Stimulated activated CD8-positive, alpha-beta memory T cell treated with anti-CD3 and anti-CD28 coated beads, Interleukin-4, amount 100 ng/mL, for 48 hours (primary cell): ENCODE measurements around the gene NAAA.
"Not testable (repeated sequence)": the region's sequence is repeated elsewhere in the genome, so short reads cannot be mapped to it uniquely, and the experiment has no call there.

Source experiments
- DNase-seq: peaks from one replicate; pipeline ENCODE4 v3.0.0-alpha.2; 2020

Gene NAAA

DNA sequence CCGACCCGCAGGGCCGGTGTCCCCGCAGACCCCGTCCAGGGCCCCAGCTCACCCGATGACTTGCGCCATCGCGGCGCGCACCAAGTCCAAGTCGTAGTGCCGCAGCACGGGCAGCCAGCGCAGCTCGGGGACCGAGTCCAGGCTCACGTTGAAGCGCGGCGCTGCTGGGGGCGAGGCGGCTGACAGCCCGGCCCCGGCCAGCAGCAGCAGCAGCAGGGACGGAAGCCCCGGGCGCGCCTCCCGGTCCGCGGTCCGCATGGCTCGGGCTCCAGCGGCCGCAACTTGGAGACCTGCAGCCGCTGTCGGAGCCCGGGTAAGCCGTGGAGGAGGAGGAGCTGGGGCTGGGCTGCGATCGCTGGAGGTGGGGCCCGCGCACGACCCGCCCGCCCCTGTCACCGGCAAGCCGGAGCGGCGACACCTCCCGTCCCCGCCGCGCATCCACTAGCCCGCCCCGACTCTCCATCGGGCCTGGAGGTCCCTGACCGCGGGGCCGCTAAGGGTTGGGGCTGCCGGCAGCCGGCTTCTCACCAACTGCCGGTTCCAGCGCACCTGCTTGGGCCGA, at the start of gene NAAA:
Gene NAAA (minus strand): TSS at position 322 of the 562 bp plus-strand sequence. CDS start 64 bp downstream, at position 258.
- DNase-seq, result peak; percentile 85

DNA sequence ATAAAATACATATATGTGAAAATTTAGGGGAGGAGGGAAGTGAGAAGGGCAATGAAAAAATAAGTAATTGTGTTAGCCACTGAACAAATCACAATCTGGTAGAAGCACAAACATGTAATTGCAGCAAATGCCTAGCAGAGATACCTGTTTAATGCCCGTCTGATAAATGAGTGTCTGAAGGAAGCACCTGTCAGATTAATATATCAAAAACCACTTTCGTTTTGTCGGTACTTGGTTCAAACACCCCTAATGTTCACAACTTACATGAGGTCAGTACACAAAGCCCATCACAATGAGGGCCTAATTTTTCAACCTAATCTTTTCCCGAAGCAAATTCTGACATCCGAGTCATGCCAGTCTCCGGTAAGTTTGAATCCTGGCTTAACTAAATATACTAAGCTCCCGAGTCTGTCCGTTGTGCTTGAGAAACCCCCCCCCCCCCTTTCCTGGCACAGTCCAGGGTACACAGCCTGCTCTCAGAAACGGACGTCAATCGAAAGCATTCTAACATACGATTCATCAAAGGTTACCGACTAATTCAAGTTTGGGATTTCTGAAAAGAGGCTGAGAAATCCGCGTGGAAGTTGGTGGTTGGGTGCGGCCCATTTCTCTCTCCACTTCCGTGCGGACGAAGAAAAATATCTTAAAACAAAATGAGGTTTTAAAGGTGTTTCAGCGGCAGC, 49.2 kb upstream of the NAAA start:
- no peak for DNase-seq

DNA sequence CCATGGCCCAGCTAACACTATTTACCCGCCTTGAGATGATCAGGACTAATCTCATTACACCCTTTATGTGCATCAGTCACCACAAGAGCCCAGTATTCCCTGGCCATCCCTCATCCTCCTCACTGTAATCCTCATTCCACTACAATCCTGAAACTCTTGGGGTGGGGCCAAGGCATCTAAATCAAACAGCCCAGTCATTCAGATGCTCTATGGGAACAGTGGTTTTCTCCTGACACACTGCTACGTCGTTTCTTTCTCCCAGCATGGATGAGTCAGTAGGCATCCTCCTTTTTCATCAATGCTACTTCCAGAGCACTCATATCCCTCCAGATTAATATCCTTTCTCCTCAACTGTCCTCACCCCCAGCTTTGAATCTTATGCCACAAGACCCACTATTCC, 44.3 kb upstream of the NAAA start:
- no peak for DNase-seq

DNA sequence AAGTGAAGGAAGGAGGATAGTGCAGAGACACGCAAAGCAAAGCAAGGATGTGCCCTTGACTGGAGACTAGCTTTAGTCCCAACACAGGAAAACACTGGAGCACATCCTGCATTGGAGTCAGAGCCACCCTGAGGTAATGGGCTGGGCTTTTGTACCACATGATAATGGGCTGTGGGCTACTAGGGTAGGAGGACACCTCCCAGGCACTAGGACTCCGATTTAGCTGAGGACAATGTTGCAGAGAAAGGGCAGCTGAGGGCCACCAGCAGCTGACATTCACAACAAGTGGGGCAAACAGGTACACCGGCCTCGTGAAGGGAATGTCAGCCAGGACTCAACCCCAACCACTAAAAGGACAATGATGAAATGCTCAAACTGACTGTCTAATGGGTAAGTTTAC, 39.8 kb upstream of the NAAA start:
- no peak for DNase-seq

DNA sequence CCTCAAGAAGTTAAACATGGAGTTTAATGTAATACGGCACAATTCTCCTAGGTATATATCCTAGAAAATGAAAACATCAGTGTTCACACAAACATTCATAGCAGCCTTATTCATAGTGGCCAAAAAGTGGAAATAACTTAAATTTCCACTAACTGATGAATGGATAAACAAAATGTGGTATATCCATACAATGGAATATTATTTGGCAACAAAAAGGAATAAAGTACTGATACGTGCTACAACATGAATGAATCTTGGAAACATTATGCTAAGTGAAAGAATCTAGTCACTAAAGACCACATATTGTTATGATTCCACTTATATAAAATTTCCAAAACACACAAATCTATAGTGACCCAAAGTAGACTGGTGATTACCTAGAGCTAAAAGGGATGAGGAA, 35.4 kb upstream of the NAAA start:
- no peak for DNase-seq

DNA sequence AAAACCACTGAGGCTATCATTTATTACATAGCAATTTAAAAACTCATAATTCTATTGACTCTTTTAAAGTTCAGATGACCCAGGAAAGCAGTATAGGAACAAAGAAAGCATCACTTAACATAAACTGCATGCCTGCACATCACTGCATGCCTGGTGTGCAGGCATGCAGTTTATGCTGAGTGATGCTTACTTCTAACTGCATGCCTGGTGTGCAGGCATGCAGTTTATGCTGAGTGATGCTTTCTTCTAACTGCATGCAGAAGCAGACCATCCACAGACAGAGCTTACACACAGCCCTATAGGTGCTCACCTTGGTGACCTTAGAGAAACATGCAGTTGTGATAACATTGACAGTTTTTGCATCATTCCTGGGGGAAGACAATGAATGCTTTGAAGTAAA, 33.0 kb upstream of the NAAA start:
- no peak for DNase-seq

DNA sequence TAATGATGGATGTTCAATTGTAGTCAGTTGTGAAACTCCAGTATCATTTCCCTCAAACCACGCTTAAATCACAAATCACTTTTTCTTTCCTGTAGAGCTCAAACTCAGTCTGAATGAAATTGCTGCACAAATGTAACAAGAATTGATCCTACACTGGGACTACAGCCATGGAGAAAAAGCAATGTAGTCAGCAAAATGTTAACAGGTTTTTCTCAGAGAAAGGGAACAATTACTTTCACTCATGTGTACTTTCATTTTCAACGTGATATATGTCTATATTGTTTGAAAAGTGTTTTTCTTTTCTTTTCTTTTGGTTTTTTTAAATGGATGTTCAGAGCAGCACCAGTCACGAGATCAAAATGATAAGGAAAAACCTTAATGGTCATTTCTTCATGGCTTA, 27.3 kb upstream of the NAAA start:
- no peak for DNase-seq

DNA sequence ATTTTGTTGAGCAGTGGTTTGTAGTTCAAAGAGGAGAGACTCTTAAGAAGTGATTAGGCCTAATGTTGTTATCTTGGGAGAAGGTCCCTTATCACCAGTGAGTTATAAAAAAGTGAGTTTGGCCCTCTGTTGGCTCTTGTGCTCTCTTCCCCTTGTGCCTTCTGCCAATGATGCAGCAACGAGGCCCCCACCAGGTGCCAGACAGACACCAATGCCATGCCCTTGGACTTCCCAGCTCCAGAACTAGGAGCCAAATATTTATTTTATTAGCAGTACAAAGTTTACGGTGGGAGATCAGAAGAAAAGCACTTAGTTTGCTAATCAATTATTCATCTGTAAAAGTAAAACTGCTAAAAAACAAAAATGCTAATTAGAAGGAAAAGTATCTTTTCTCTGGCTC, 22.7 kb upstream of the NAAA start:
- DNase-seq, result no peak

DNA sequence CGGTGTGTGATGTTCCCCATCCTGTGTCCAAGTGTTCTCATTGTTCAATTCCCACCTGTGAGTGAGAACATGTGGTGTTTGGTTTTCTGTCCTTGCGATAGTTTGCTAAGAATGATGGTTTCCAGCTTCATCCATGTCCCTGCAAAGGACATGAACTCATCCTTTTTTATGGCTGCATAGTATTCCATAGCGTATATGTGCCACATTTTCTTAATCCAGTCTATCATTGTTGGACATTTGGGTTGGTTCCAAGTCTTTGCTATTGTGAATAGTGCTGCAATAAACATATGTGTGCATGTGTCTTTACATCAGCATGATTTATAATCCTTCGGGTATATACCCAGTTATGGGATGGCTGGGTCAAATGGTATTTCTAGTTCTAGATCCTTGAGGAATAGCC, 21.3 kb upstream of the NAAA start:
- not testable (repeated sequence) for DNase-seq

DNA sequence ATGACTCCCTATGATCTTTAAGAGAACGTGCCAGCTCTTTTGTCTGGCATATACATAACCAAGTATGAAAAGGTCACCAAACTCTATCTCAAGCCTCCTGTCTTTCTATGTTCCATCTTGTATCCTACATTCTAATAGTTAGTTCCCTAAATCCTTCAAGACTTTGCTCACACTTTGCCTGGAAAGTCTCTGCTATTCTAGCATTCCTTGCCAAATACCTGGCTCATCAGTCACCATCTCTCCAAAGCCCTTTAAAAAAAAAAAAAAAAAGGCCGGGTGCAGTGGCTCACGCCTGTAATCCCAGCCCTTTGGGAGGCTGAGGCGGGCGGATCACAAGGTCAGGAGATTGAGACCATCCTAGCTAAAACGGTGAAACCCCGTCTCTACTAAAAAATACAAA, 17.7 kb upstream of the NAAA start:
- not testable (repeated sequence) for DNase-seq

DNA sequence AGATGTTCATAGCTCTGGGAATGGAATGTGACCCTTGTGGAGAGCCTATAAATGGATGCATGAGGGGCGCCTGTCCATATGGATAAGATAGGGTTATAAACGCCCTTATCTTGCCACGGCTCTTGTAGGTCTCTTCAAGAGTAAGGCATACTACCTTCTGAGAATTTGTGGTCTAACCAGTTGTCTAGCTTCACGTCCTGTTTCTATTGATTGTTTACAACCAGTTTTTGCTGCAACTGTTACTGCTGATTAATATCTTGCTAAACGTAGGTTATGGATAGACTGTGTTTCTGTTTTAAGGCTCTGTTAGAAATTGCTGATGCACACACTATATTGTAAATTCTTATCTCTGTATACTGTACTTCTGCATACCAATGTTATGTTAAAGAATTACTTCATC, 14.0 kb upstream of the NAAA start:
- not testable (repeated sequence) for DNase-seq

DNA sequence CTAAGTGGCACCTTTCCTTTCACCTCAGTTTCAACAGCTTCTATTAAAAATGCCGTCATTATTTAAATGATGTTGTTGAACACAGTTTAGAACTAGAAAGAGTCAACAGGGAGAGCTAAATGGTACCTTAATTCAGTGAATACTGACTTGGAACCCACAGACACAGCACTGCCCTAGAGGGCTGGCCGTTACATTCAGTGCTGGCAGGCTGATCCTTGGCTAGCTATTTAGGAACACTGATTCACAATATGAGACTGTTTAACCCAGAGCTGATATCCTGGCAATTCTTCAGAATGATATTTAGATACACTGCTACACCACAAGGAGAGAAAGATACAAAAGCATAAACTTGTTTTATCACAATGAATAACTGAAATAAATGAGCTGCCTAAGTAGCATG, 12.7 kb upstream of the NAAA start:
- DNase-seq, result no peak

DNA sequence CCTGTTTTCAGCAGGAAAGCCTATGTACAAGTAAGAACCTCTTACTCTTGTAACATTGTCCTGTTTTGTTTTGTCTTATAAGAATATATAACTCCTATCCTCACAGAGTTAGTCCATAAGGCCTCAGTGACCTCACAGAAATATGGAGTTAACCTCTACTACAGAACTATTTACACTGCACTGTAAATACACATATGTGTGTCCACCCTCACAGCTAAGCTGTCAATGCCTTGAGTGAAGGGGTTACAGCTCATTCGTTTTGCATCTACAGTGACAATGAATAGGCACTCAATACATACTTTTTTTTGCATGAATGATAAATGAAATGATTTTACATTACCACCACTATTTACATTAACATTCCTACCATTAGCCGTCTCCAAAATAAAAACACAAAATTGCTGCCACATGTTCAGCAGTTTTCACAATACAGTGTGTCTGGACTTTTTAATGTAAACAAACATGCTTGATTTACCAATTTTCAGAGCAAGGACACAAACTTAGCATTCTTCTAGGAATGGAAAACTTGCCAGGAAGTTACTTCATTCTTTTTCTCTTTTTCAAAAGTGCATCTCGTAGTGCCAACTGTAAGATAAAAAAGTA, 9.5 kb upstream of the NAAA start:
- no peak for DNase-seq

DNA sequence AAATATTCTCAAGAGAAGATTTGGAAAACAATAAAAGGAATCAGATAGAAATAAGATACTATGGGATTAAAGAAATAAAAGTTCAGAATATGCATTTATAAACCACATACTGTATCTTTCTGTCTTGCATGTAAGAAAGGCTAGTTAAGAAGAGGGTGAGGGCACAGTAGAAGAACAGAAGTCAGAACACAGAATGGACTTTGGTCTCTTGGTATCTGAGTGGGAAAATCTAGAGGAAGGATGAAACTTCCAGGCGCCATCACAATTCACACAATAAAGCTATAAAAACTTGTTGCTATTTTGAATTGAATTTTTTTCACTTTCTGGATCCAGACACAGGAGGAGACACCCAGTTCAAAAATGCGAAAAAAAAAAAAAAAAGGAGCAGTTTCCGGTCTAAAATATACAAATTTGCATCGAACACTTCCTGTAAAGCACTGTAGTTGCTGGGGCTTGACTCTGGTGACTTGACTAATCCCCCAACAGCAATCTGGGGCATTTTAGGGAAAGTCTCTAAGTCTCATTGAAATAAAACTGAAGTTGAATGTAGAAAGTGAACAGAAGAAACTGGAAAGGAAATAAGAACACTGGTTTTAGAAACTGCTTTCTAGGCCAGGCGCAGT, 8.1 kb upstream of the NAAA start:
- no peak for DNase-seq

DNA sequence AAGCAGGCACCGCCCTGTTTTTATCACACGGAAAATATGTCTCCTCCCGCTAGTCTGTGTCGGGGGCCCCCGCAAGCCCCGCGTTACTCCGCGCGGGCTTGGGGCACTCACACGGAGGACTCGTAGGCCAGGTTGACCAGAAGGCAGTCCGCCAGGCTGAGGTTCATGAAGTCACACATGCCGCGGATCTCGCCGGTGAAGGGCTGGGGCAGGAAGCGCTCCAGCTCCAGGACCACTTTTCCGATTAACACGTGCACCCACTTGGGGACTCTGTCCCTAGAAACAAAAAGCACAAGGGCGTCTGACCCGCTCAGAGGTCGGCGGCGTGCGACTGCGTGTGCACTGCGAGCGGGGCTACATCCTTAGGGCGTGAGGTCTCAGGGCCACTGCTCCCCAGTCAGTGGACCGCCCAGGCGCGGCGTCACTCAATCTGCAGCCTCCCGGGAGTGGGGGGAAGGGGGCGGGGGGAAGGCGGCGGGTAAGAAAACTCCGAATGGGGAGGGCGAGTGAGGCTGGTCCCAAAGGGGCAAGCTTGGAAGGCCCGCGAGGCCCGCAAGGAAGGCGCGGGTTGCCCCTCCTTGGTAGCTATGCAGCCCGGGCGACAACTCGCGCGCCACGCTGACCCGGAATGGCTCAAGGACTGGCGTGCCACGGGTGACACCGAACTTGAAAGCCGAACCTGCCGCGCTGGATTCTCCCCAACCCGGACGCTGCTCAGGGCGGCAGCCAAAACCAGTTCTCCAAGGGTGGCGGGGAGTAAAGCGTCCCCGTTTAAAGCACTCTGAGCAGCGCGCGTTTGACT, 722 bp downstream of the NAAA start:
- DNase-seq, result peak; percentile 83

DNA sequence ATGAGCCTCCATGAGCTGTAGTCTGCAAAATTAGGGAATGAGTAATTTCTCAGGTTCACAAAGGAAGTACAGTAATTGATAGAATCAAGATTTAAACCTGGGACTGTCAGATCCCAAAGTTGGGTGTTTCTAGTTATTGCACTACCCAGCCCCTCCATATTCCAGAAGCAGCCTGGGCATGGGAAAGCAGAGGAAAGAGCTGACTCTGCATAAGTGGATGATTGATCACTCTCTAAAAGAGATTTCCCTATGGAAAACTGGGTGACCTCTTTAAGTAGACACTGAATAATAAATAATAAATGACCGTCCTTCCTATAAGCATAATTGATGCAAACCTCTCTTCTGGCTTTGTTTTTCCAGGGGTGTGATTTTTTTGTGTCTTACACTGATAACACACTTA, 5.2 kb downstream of the NAAA start:
- no peak for DNase-seq

DNA sequence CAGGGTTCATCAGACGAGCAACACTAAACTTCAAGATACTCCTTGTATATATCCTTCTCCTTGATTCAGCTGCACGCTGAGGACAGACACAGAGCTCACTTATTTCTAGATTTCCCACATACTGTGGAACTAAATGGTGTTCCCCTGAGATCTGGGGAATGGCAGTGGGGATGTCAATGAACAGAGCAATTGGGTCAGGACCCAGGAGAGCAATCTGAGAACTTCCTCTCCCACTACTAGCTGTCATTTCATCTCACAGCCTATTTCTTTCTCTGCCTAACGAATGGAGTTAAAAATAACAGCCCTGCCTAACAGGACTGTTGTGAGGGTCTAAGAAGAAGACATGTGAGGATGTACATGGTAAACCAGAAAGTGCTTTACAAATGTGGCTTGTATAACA, 10.7 kb downstream of the NAAA start:
- DNase-seq, result no peak

DNA sequence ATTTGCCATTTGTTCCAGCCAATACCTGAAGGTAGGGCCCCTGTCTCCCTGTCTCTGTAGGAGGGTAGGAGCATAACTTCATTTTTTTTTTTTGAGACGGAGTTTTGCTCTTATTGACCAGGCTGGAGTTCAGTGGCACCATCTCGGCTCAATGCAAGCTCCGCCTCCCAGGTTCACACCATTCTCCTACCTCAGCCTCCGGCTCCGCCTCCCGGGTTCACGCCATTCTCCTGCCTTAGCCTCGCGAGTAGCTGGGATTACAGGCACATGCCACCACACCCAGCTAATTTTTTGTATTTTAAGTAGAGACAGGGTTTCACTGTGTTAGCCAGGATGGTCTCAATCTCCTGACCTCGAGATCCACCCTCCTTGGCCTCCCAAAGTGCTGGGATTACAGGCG, 15.9 kb downstream of the NAAA start:
- DNase-seq, result not testable (repeated sequence)

DNA sequence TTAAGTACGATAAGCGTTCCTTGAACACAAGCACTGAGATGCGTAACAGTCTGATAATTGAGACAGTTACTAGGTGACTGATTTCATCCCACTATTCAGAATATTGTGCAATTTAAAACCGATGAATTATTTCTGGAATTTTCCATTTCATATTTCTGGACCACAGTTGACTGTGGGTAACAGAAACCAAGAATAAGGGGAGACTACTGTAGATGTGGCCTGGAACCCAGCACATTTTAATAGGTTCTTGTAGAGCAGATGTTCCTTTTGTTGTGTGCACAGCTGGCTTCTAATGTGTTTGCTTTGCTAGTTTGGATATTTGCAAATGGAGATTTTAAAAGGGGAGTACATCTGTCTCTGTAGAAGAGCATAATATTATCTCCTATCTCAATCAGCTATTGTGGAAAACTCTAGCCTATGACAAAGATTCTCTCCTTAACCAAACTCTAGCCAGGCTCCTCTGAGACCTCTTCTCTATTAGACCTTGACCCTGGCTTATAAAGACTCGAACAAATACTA, 16.4 kb downstream of the NAAA start:
- DNase-seq, result no peak

DNA sequence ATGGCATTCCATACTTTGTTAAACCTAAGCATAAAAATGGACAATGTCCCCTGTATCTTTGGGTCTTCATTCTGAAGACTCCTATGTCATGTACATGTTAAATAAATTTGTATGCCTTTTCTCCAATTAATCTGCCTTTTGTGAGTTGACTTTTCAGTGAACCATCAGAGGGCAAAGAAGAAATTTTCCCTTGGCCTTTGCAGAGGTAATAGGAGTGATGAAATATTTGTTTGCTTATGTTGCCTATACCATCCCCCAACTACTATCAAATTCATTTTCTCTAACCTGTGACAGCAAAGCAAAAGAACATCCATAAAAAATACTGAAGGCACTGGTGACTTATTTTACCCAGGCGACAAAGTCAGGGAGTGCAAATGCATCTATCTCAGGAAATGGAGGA, 18.2 kb downstream of the NAAA start:
- no peak for DNase-seq

DNA sequence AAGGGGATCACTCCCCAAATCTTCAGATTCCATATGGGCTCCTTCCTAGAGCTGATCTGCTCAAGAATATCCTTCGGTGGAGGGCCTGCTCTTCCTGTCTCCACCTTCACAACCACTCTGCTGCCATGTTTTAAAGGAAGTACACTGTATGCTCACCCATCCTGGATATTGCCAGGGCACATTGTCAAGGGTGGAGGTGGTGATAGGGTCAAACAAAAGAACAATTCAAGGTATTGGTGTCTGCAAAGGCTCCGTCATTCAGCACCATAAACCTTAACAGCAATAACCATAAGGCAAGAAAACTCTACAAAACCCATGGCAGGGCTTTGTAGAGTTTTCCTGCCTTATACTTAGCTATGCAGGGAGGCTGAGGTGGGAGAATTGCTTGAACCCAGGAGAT, 18.9 kb downstream of the NAAA start:
- DNase-seq, result no peak

DNA sequence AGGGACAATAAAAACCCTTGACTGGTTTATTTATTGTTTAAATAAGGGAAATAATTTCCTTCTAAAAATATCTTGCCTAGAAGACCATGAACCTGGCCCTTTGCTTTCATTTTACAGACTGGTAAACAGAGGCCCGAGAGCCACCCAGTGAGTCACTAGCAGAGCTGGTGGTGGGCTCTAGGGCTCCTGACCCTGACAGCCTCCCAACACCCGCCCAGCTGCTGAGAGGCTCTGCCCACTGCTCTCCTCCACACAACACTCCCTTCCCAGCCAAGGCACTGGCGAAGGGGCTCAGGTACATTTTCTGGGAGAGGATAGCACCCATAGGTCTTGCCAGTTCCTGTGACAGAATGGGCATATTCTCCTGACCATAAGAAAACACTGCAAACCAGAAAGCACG, 20.5 kb downstream of the NAAA start:
- no peak for DNase-seq

DNA sequence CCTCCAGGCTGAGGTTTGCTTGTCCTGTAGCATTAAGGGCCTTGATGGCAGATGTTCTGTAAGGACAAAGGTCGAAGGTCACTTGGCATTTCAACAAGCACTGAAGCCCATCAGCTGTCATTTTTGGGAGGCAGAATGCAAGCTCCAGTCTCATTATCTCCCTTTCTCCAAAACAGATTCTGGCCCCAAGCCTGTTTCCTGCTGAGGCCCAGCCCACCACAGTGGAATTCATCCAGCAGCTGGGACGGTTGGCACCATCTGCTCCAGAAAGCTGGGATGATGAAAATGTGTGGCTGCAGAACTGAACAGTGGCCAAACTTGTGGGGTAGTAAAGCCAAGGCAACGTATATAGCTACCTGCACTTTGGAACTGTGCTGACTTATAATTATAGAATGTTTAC, 20.9 kb downstream of the NAAA start:
- DNase-seq, result no peak
